Astrocyte of the hippocampus (primary cell): Measurements from ENCODE around the gene MOB1A.
"Not testable (repeated sequence)": the region's sequence is repeated elsewhere in the genome, so short reads cannot be mapped to it uniquely, and the experiment has no call there.

Source experiments
- DNase-seq: peaks from one replicate; pipeline ENCODE4 v3.0.0; 2011; ENCODE audit warnings: low read depth, low spot score

MOB1A gene

GRCh38 chr2:74148457-74149246, 30.0 kb downstream of the MOB1A start:
- DNase-seq = no peak

GRCh38 chr2:74147727-74148456, 30.8 kb downstream of the MOB1A start, which contains the start of gene BOLA3:
TSS of gene BOLA3 (minus strand) at chr2:74147912. CDS start at chr2:74147874, 38 bp downstream.
- peak; percentile 94 for DNase-seq

GRCh38 chr2:74146929-74147726, 31.6 kb downstream of the MOB1A start:
- DNase-seq = no peak

- DNase-seq = no peak
Observed at GRCh38 chr2:74142340-74142739, 36.3 kb downstream of the MOB1A start.

- DNase-seq = no peak
Observed at GRCh38 chr2:74138600-74139323, 39.9 kb downstream of the MOB1A start.

GRCh38 chr2:74137651-74138599, 40.8 kb downstream of the MOB1A start:
- no peak for DNase-seq

- no peak for DNase-seq
Observed at GRCh38 chr2:74131901-74132300, 46.8 kb downstream of the MOB1A start.

- DNase-seq = peak; percentile 18
Observed at GRCh38 chr2:74130211-74130995, 48.3 kb downstream of the MOB1A start.

GRCh38 chr2:74128206-74128605, 50.5 kb downstream of the MOB1A start:
- DNase-seq = no peak

- DNase-seq = not testable (repeated sequence)
Observed at GRCh38 chr2:74123955-74124354, 54.7 kb downstream of the MOB1A start.

GRCh38 chr2:74121846-74122245, 56.8 kb downstream of the MOB1A start:
- DNase-seq = not testable (repeated sequence)

- peak; percentile 93 for DNase-seq
Observed at GRCh38 chr2:74119912-74120825, 58.5 kb downstream of the MOB1A start.

GRCh38 chr2:74119339-74119738, 59.3 kb downstream of the MOB1A start:
- DNase-seq = no peak

GRCh38 chr2:74111380-74111779, 67.3 kb downstream of the MOB1A start:
- DNase-seq = no peak

- no peak for DNase-seq
Observed at GRCh38 chr2:74110537-74110936, 68.1 kb downstream of the MOB1A start.

- DNase-seq = no peak
Observed at GRCh38 chr2:74109551-74109950, 69.1 kb downstream of the MOB1A start.

- DNase-seq = peak; percentile 27
Observed at GRCh38 chr2:74107071-74107470, 71.6 kb downstream of the MOB1A start.

GRCh38 chr2:74105413-74105812, 73.3 kb downstream of the MOB1A start:
- DNase-seq = no peak
